ENCODE data around the gene MAX.
"Not testable (repeated sequence)": the region's sequence is repeated elsewhere in the genome, so short reads cannot be mapped to it uniquely, and the experiment has no call there.

The MAX gene

DNA sequence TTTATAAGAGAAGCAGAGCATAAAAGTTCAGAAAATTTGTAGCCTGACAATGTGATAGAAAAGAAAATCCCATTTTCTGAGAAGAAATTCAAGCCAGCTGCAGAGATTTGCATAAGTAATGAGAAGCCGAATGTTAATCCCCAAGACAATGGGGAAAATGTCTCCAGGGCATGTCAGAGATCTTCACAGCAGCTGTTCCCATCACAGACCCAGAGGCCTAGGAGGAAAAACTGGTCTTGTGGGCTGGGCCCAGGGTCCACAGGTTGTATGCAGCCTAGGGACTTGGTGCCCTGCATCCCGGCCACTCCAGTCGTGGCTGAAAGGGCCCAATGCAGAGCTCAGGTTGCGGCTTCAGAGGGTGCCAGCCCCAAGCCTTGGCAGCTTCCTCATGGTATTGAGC lies 15.6 kb downstream of the MAX start:
- H3K4me1 ChIP-seq (ENCODE audit: control insufficient read depth, insufficient read depth, low read length, poor library complexity, severe bottlenecking); H3K27ac ChIP-seq (ENCODE audit: low read depth, low read length, severe bottlenecking); H3K4me3 ChIP-seq (ENCODE audit: extremely low read depth, insufficient read depth, low read length, poor library complexity, severe bottlenecking): not testable (repeated sequence)
- H3K9me3 ChIP-seq (ENCODE audit: control insufficient read depth, low read length): peaks cover 19% of the 10 kb centered on the region
- H3K36me3 ChIP-seq (ENCODE audit: control insufficient read depth, insufficient read depth, low read length): peaks cover 96% of the 10 kb centered on the region
- 98 to 100% methylated on average over 3 to 4 of the region's 4 CpGs for whole genome bisulfite sequencing, 2 experiments (ENCODE audit: insufficient coverage in 2 of 2)

DNA sequence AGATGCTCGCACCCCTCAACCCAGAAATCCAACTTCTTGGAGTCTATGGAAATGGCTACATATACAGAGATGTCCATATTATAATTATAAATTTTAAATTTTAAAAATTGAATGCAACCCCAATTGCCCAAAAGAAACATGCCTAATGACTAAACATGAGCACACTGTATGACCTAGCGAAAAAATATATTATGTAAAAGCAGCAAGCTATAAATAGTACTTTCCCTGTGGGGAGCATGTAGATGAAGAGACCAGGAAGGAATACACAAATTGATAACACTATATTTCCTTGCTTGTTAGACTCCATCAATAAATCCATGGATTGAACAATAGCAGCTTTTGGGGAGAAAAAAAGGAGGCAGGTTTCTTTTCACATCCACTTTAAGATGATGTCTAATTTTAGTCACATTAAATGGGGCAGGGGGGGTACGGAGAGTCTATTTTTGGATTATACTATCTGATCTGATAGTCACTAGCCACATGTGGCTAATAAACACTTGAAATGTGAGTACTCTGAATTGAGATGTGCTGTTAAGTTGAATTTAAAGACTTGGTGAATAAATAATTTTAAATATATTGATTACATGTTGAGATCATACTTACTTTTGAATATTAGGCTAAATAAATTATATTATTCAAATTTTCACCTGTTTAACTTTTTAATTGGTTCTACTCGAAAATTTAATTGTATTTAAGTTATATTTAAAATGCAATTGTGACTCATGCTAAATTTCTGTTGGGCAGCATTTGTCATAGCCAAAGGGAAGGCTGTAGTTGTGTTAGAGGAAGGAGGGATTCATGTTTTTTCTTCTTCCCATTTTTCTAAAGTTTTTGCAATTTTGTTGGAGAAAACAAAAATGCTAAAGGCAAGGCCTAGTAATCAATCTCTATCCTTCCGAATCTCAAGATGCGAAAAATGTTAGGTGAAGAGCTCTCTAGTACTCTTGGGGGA lies 17.5 kb downstream of the MAX start:
- WGBS, 2 experiments (ENCODE audit: insufficient coverage in 2 of 2): no CpG with 5 or more reads among the region's 6 CpGs
- Histone ChIP-seq H3K27ac (ENCODE audit: low read depth, low read length, severe bottlenecking) (no peak overlapping the region), H3K4me1 (ENCODE audit: control insufficient read depth, insufficient read depth, low read length, poor library complexity, severe bottlenecking) (no peaks in the 10 kb centered on the region), H3K36me3 (ENCODE audit: control insufficient read depth, insufficient read depth, low read length) (peaks cover 96% of the 10 kb centered on the region), H3K4me3 (ENCODE audit: extremely low read depth, insufficient read depth, low read length, poor library complexity, severe bottlenecking) (no peak overlapping the region), H3K9me3 (ENCODE audit: control insufficient read depth, low read length) (peaks cover 19% of the 10 kb centered on the region)

DNA sequence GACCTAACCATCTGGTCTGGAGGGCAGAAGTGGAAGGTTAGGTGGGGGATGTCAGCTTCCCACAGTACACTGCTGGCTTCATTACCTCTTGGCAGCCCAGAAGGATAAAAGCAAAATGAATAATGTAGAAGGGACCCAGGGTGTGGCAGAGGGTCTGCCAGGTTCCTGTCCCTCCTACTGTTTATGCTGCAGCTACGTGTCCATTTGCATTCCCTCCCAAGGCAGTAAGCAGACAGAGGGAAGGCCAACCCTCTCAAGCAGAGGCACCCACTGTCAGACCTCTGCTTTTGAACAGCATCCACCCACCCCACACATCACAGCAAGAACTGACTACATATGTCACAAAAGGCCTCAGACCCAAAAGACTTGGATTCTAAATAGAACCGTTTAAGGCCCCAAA lies 19.4 kb downstream of the MAX start:
- no peaks in the 10 kb centered on the region for H3K4me1 ChIP-seq (ENCODE audit: control insufficient read depth, insufficient read depth, low read length, poor library complexity, severe bottlenecking)
- H3K9me3 ChIP-seq (ENCODE audit: control insufficient read depth, low read length): peaks cover 11% of the 10 kb centered on the region
- WGBS, 2 experiments (ENCODE audit: insufficient coverage in 2 of 2): 71 to 93% methylated on average over 2 of the region's 2 CpGs
- H3K36me3 ChIP-seq (ENCODE audit: control insufficient read depth, insufficient read depth, low read length): peaks cover 95% of the 10 kb centered on the region
- H3K4me3 ChIP-seq (ENCODE audit: extremely low read depth, insufficient read depth, low read length, poor library complexity, severe bottlenecking): no peak overlapping the region
- H3K27ac ChIP-seq (ENCODE audit: low read depth, low read length, severe bottlenecking): no peak overlapping the region

DNA sequence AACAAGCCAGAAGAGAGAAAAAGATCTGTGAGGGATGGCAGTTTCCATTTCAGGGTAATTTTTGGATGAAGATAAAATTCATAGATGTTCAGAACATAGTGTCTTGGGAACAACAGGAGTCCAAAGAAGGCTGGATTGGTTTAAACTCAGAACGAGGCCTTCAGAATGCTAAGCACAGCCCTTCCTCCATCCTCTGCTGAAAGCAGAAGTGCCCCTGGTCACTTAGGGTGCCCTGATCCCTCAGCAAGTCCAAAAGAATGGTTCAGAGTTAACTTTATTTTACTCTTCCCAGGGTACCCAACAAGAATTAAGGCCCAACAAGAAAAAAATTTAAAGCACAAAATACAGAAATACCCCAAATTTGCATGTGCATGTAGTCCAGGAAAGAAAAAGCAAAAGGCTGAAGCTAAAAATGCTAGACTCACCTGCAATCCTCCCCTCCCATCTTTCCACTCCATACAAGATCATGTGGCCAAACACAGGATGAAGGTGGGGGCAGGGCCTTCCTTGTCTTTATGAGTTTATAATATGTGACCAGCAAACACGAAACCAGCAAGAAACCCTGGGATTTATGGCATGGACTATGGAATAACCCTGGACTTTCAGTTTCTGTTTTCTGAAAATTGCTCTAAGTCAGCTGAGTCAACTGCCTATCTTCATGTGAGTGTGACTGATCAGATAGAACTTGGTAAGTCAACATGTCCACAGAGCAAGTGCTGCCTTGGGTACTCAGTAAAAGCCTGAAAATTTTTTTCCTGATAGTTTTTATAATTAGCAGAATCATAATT lies 21.2 kb downstream of the MAX start:
- Histone ChIP-seq H3K4me1 (ENCODE audit: control insufficient read depth, insufficient read depth, low read length, poor library complexity, severe bottlenecking) (no peaks in the 10 kb centered on the region), H3K36me3 (ENCODE audit: control insufficient read depth, insufficient read depth, low read length) (peaks cover 95% of the 10 kb centered on the region), H3K27ac (ENCODE audit: low read depth, low read length, severe bottlenecking) (no peak overlapping the region), H3K9me3 (ENCODE audit: control insufficient read depth, low read length) (no peaks in the 10 kb centered on the region), H3K4me3 (ENCODE audit: extremely low read depth, insufficient read depth, low read length, poor library complexity, severe bottlenecking) (no peak overlapping the region)
- 94 to 100% methylated on average over 1 to 2 of the region's 2 CpGs for WGBS, 2 experiments (ENCODE audit: insufficient coverage in 2 of 2)

DNA sequence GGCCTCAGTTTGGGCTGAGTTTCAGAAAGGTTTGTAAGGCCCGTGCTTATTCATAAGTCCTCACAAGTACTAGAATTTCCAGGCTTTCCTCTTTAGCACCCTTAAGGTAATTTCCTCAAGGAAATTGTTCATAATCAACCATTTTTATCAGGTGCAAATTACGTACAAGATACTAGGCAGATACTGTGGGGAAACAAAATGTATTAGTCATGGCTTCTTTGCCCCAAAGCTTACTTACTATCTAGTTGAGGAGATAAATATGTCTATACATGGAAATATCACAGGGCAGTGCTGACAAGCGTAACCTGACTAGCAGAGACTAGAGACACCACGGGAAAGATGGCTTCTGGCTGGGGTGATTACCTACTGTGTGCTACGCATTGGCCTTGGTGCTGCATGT lies 22.5 kb downstream of the MAX start:
- no peak overlapping the region for H3K27ac ChIP-seq (ENCODE audit: low read depth, low read length, severe bottlenecking)
- no peaks in the 10 kb centered on the region for H3K4me1 ChIP-seq (ENCODE audit: control insufficient read depth, insufficient read depth, low read length, poor library complexity, severe bottlenecking)
- peaks cover 97% of the 10 kb centered on the region for H3K36me3 ChIP-seq (ENCODE audit: control insufficient read depth, insufficient read depth, low read length)
- 91 to 94% methylated on average over 3 to 4 of the region's 5 CpGs for WGBS, 2 experiments (ENCODE audit: insufficient coverage in 2 of 2)
- H3K9me3 ChIP-seq (ENCODE audit: control insufficient read depth, low read length): no peaks in the 10 kb centered on the region
- no peak overlapping the region for H3K4me3 ChIP-seq (ENCODE audit: extremely low read depth, insufficient read depth, low read length, poor library complexity, severe bottlenecking)

- Histone ChIP-seq H3K4me3 (ENCODE audit: extremely low read depth, insufficient read depth, low read length, poor library complexity, severe bottlenecking) (no peak overlapping the region), H3K4me1 (ENCODE audit: control insufficient read depth, insufficient read depth, low read length, poor library complexity, severe bottlenecking) (no peaks in the 10 kb centered on the region), H3K27ac (ENCODE audit: low read depth, low read length, severe bottlenecking) (no peak overlapping the region), H3K9me3 (ENCODE audit: control insufficient read depth, low read length) (no peaks in the 10 kb centered on the region), H3K36me3 (ENCODE audit: control insufficient read depth, insufficient read depth, low read length) (peaks cover 99% of the 10 kb centered on the region)
- WGBS, 2 experiments (ENCODE audit: insufficient coverage in 2 of 2): 95 to 96% methylated on average over 3 to 4 of the region's 6 CpGs
Observed at GRCh38 chr14:65079201-65079600, 23.1 kb downstream of the MAX start.

GRCh38 chr14:65077318-65077717 lies 25.0 kb downstream of the MAX start:
- Histone ChIP-seq H3K36me3 (ENCODE audit: control insufficient read depth, insufficient read depth, low read length) (peaks cover 91% of the 10 kb centered on the region), H3K27ac (ENCODE audit: low read depth, low read length, severe bottlenecking) (no peak overlapping the region), H3K9me3 (ENCODE audit: control insufficient read depth, low read length) (no peaks in the 10 kb centered on the region), H3K4me1 (ENCODE audit: control insufficient read depth, insufficient read depth, low read length, poor library complexity, severe bottlenecking) (no peaks in the 10 kb centered on the region), H3K4me3 (ENCODE audit: extremely low read depth, insufficient read depth, low read length, poor library complexity, severe bottlenecking) (no peak overlapping the region)
- 100% methylated on average over 2 of the region's 2 CpGs for WGBS, 2 experiments (ENCODE audit: insufficient coverage in 2 of 2)

DNA sequence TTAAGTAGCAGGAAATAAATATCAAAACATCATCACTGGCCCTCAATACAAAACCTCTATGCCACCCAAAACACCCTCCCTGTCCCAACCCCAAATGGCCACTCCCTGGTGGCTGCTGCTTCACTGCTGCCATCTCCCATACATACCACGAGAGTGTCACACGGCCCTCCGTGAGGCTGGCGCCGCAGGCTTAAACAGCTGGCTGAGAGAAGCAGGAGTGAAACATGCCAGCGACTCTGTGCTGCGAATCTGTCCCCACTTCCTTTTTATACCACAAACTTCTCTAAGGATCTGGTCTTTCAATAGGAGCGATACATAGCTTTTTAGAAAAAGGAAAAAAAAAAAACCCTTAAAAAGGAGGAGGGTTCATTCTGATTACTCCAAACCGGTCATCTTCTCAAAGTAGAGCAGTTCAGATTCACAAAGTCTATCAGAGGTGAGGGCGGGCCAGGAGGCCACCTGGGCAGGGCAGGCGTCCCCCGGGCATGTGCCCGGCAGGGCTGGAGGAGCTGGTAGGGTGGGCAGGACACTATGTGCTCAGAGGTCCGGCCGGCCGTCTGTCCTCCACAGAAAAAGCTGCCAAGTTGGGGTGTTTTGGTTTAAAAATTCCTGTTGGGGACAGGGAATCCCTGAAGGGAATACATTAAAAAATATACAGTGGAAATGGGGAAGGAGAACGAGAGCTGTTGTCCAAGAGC lies 26.5 kb downstream of the MAX start:
- H3K4me1 ChIP-seq (ENCODE audit: control insufficient read depth, insufficient read depth, low read length, poor library complexity, severe bottlenecking): no peaks in the 10 kb centered on the region
- no peak overlapping the region for H3K27ac ChIP-seq (ENCODE audit: low read depth, low read length, severe bottlenecking)
- H3K36me3 ChIP-seq (ENCODE audit: control insufficient read depth, insufficient read depth, low read length): peaks cover 76% of the 10 kb centered on the region
- 92 to 94% methylated on average over 11 to 16 of the region's 17 CpGs for WGBS, 2 experiments (ENCODE audit: insufficient coverage in 2 of 2)
- no peak overlapping the region for H3K4me3 ChIP-seq (ENCODE audit: extremely low read depth, insufficient read depth, low read length, poor library complexity, severe bottlenecking)
- H3K9me3 ChIP-seq (ENCODE audit: control insufficient read depth, low read length): no peaks in the 10 kb centered on the region

DNA sequence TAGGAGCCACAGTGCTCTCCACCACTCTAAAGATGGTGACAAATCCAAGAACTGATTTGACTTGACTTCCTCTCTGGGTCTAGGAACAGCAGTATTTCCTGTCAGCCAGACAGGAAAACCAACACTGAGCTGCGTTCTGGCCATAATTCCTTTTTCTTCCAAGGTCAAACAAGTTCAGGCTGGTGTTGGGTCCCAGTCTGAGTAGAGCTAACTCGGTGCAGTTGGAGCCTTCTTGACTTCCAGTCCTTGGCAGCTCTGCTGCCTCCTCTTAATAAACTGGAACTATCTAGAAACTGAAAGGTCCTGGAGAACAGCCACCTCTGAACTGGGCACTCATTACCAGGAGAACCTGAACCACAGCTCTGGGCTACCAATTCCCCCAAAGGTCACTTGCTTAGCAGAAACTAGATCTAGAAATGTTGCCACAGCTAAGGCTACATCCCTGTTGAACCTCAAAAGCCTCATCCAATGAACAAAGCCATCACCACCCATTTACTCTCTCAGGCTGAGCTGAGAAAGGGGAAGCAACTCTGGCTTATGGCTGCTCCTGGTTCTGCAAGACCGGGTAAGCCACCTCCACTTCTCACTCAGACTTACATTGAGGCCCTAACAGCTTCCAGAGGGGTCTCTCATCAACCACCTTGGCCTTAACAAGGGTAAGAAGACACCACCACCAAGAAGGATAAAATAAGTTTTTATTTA lies 27.7 kb downstream of the MAX start:
- no peaks in the 10 kb centered on the region for H3K4me1 ChIP-seq (ENCODE audit: control insufficient read depth, insufficient read depth, low read length, poor library complexity, severe bottlenecking)
- H3K36me3 ChIP-seq (ENCODE audit: control insufficient read depth, insufficient read depth, low read length): peaks cover 67% of the 10 kb centered on the region
- 57 to 83% methylated on average over 2 to 3 of the region's 3 CpGs for WGBS, 2 experiments (ENCODE audit: insufficient coverage in 2 of 2)
- no peaks in the 10 kb centered on the region for H3K9me3 ChIP-seq (ENCODE audit: control insufficient read depth, low read length)
- no peak overlapping the region for H3K27ac ChIP-seq (ENCODE audit: low read depth, low read length, severe bottlenecking)
- H3K4me3 ChIP-seq (ENCODE audit: extremely low read depth, insufficient read depth, low read length, poor library complexity, severe bottlenecking): no peak overlapping the region

DNA sequence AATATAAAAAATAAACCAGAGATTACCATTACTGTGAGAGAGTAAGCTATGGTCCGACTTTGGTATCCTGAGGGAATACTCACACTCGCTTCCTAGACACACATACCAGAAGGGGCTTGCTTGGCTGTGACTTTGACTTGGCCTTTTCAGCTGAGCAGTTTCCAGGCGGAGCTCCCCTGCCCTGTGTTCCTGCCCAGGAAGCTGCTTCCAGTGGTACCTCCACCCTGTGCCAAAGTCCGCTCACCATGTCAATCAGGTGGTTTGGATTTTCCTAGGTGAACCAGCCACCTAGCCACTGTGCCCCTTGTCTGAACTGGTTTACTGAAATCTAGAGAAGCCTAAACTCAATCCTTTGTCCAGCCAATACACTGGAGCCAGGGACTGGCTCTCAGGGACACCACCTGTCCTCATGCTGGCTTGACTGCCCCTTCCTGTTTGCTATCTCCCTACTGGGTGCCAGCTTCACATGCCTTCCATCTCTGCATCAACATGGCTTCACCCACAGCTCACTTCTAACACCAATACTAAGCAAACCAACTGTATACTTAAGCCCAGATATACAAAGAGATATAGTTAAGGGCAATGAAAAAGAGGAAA lies 28.6 kb downstream of the MAX start:
- 82 to 100% methylated on average over 3 of the region's 4 CpGs for WGBS, 2 experiments (ENCODE audit: insufficient coverage in 2 of 2)
- Histone ChIP-seq H3K9me3 (ENCODE audit: control insufficient read depth, low read length) (no peaks in the 10 kb centered on the region), H3K4me1 (ENCODE audit: control insufficient read depth, insufficient read depth, low read length, poor library complexity, severe bottlenecking) (no peaks in the 10 kb centered on the region), H3K4me3 (ENCODE audit: extremely low read depth, insufficient read depth, low read length, poor library complexity, severe bottlenecking) (no peak overlapping the region), H3K27ac (ENCODE audit: low read depth, low read length, severe bottlenecking) (no peak overlapping the region), H3K36me3 (ENCODE audit: control insufficient read depth, insufficient read depth, low read length) (peaks cover 63% of the 10 kb centered on the region)
